H1 (cell line): ENCODE measurements around the gene TMEM54. TPM values are rescaled to one million over a fixed set of nuclear protein-coding genes. Genes with fewer than 3 reads are reported as not detected.

Experiments
- CTCF ChIA-PET: fragments of 300-600 bp; sonication (Branson Sonifier 250); formaldehyde crosslinking; loops from one replicate; lab custom pipeline; 2021; ENCODE audit not compliant: partially characterized antibody; lab: Charles Lee
- POLR2A ChIA-PET: fragments of 300-600 bp; sonication (Branson Sonifier 250); formaldehyde crosslinking; loops from one replicate; lab custom pipeline; 2021; ENCODE audit warnings: inconsistent platforms; ENCODE audit not compliant: partially characterized antibody; lab: Charles Lee
- DNase-seq, 2 experiments: peaks; one replicate each; pipeline versions ENCODE4 v3.0.0 to v3.0.0-alpha.2; 2010 to 2022; ENCODE audit warnings: low spot score in 2 of 2, low read depth in 1 of 2, mixed read lengths in 1 of 2
- FAIRE-seq: peaks from 2 replicates; lab custom pipeline; 2011; peaks lifted over from hg19 to GRCh38; lab: Jason Lieb, UNC
- H2AFZ ChIP-seq: 2 replicates; pipeline ENCODE4 v1.8.1; 2012; ENCODE audit warnings: low read length, inconsistent platforms
- H2AK5ac ChIP-seq: 2 replicates; pipeline ENCODE4 v1.6.1; 2013; ENCODE audit warnings: low read depth, low read length
- H2BK120ac ChIP-seq: replicated peaks from 2 replicates; pipeline ENCODE3; 2013; ENCODE audit warnings: low read depth, low read length, inconsistent platforms
- H2BK12ac ChIP-seq: 2 replicates; pipeline ENCODE4 v1.6.1; 2013; ENCODE audit warnings: low read depth, low read length
- H2BK15ac ChIP-seq: 2 replicates; pipeline ENCODE4 v1.6.1; 2013; ENCODE audit warnings: low read length
- H2BK20ac ChIP-seq: 2 replicates; pipeline ENCODE4 v1.6.1; 2013; ENCODE audit warnings: low read length
- H2BK5ac ChIP-seq: 2 replicates; pipeline ENCODE4 v1.6.1; 2013; ENCODE audit warnings: low read depth, low read length
- H3K14ac ChIP-seq: 2 replicates; pipeline ENCODE4 v1.6.1; 2013; ENCODE audit warnings: inconsistent platforms; ENCODE audit not compliant: insufficient read length
- H3K18ac ChIP-seq: 2 replicates; pipeline ENCODE4 v1.6.1; 2013; ENCODE audit warnings: low read length; ENCODE audit errors: extremely low read depth
- H3K23ac ChIP-seq: 2 replicates; pipeline ENCODE4 v1.6.1; 2013; ENCODE audit warnings: inconsistent platforms; ENCODE audit not compliant: insufficient read length
- H3K23me2 ChIP-seq: 2 replicates; pipeline ENCODE4 v1.6.1; 2013; ENCODE audit warnings: low read depth, low read length
- H3K27ac ChIP-seq: 2 replicates; pipeline ENCODE4 v1.6.1; 2011; ENCODE audit warnings: low read depth, low read length, inconsistent platforms
- H3K27me3 ChIP-seq, 4 experiments: replicated peaks in 1 of 4; 1 replicate in 1 of 4; 2 replicates in 3 of 4; pipeline versions ENCODE4 v1.6.1 to v1.8.1; 2011 to 2013; ENCODE audit warnings: low read length in 3 of 4, mild to moderate bottlenecking in 3 of 4, inconsistent platforms in 2 of 4, mixed read lengths in 2 of 4, moderate library complexity in 1 of 4; ENCODE audit not compliant: control insufficient read depth in 3 of 4, insufficient read depth in 3 of 4; ENCODE audit errors: extremely low read depth in 1 of 4
- H3K36me3 ChIP-seq, 4 experiments: 2 replicates each; pipeline versions ENCODE4 v1.6.1 to v1.8.1; 2011 to 2013; ENCODE audit warnings: mild to moderate bottlenecking in 4 of 4, low read length in 3 of 4, moderate library complexity in 2 of 4, control low read depth in 1 of 4, inconsistent platforms in 1 of 4; ENCODE audit not compliant: insufficient read depth in 4 of 4, control insufficient read depth in 2 of 4
- H3K4ac ChIP-seq: replicated peaks from 2 replicates; pipeline ENCODE3; 2013; ENCODE audit warnings: low read length, low read depth, mixed read lengths, inconsistent platforms; ENCODE audit not compliant: insufficient read length
- H3K4me1 ChIP-seq, 4 experiments: replicated peaks in 1 of 4; 1 replicate in 1 of 4; 2 replicates in 3 of 4; pipeline versions ENCODE4 v1.6.1 to v1.8.1; 2011 to 2013; ENCODE audit warnings: low read length in 3 of 4, inconsistent platforms in 2 of 4, mixed read lengths in 1 of 4; ENCODE audit not compliant: insufficient read depth in 4 of 4, control insufficient read depth in 3 of 4
- H3K4me2 ChIP-seq, 2 experiments: 2 replicates each; pipeline versions ENCODE4 v1.6.1 to v1.8.1; 2011 to 2013; ENCODE audit warnings: low read depth in 2 of 2, low read length in 2 of 2, control low read depth in 1 of 2, inconsistent platforms in 1 of 2, mild to moderate bottlenecking in 1 of 2; ENCODE audit not compliant: insufficient read depth in 1 of 2
- H3K4me3 ChIP-seq, 4 experiments: fragments of 200-600, 300-600 bp in 1 of 4; sonication (generic), shearing (Covaris generic), sonication (Bioruptor Twin) in 1 of 4; 2 replicates each; pipeline versions ENCODE4 v1.5.1 to v1.8.1; 2011 to 2016; ENCODE audit warnings: low read length in 4 of 4, low read depth in 3 of 4, control low read depth in 2 of 4, inconsistent platforms in 2 of 4, mild to moderate bottlenecking in 2 of 4, mixed read lengths in 1 of 4, moderate library complexity in 1 of 4; ENCODE audit not compliant: insufficient read depth in 2 of 4; ENCODE audit errors: extremely low read depth in 1 of 4
- H3K56ac ChIP-seq: replicated peaks from 2 replicates; pipeline ENCODE3; 2013; ENCODE audit warnings: low read depth, mild to moderate bottlenecking, mixed read lengths, low read length, inconsistent platforms; ENCODE audit not compliant: insufficient read length
- H3K79me1 ChIP-seq: 2 replicates; pipeline ENCODE4 v1.6.1; 2013; ENCODE audit warnings: low read depth, low read length, control low read depth
- H3K79me2 ChIP-seq, 2 experiments: 2 replicates each; pipeline versions ENCODE4 v1.6.1 to v1.8.1; 2012 to 2013; ENCODE audit warnings: low read length in 2 of 2, mild to moderate bottlenecking in 2 of 2, inconsistent platforms in 1 of 2; ENCODE audit not compliant: insufficient read depth in 2 of 2, control insufficient read depth in 1 of 2
- H3K9ac ChIP-seq, 4 experiments: replicated peaks in 1 of 4; 1 replicate in 1 of 4; 2 replicates in 3 of 4; pipeline versions ENCODE4 v1.6.1 to v1.8.1; 2011 to 2013; ENCODE audit warnings: low read depth in 3 of 4, low read length in 3 of 4, control low read depth in 2 of 4, mild to moderate bottlenecking in 2 of 4, moderate library complexity in 2 of 4, inconsistent platforms in 1 of 4; ENCODE audit errors: extremely low read depth in 1 of 4
- H3K9me3 ChIP-seq, 2 experiments: 2 replicates each; pipeline versions ENCODE4 v1.6.1 to v1.8.1; 2012 to 2013; ENCODE audit warnings: mild to moderate bottlenecking in 2 of 2, moderate library complexity in 2 of 2, control low read depth in 1 of 2, inconsistent platforms in 1 of 2, low read depth in 1 of 2, low read length in 1 of 2, mixed read lengths in 1 of 2; ENCODE audit not compliant: insufficient read depth in 2 of 2
- H4K20me1 ChIP-seq, 2 experiments: replicated peaks in 1 of 2; 2 replicates each; pipeline versions ENCODE3 to v1.8.1; 2011 to 2013; ENCODE audit warnings: inconsistent platforms in 2 of 2, low read length in 2 of 2, mild to moderate bottlenecking in 1 of 2; ENCODE audit not compliant: insufficient read depth in 2 of 2, control insufficient read depth in 1 of 2
- H4K5ac ChIP-seq: 2 replicates; pipeline ENCODE4 v1.6.1; 2013; ENCODE audit warnings: low read length, low read depth, mixed read lengths, inconsistent platforms; ENCODE audit not compliant: insufficient read length
- H4K8ac ChIP-seq: 2 replicates; pipeline ENCODE4 v1.8.0; 2013; ENCODE audit warnings: mild to moderate bottlenecking, moderate library complexity, low read length, inconsistent platforms; ENCODE audit not compliant: insufficient read depth; ENCODE audit errors: extremely low read depth
- H4K91ac ChIP-seq: replicated peaks from 2 replicates; pipeline ENCODE3; 2013; ENCODE audit warnings: low read length, mixed read lengths, inconsistent platforms; ENCODE audit not compliant: insufficient read length
- CBX5 ChIP-seq: fragments of 300-800, 300-1000 bp; sonication (generic); IDR thresholded peaks from 2 replicates; pipeline ENCODE4 v1.7.1; 2016; ENCODE audit warnings: antibody characterized with exemption, low read length, low read depth
- CEBPB ChIP-seq: IDR thresholded peaks from 2 replicates; pipeline ENCODE4 v1.6.1; 2012; ENCODE audit warnings: low read depth, low read length
- KDM5A ChIP-seq: fragments of 200-600 bp; IDR thresholded peaks from 2 replicates; pipeline ENCODE4 v1.7.1; 2012; ENCODE audit warnings: mild to moderate bottlenecking, low read length, inconsistent platforms, mixed read lengths
- TCF12 ChIP-seq: IDR thresholded peaks from 2 replicates; pipeline ENCODE4 v1.6.1; 2011; ENCODE audit warnings: low read depth, mild to moderate bottlenecking, low read length
- WGBS, 2 experiments: shearing (Covaris generic) in 1 of 2; methylation state at CpG; one replicate each; pipeline versions ENCODE4 v1.1.6 to v1.1.7; 2013 to 2015; ENCODE audit warnings: low lambda C conversion rate in 2 of 2, mixed read lengths in 2 of 2, inconsistent platforms in 1 of 2, low coverage in 1 of 2, missing lambda C conversion rate in 1 of 2; ENCODE audit not compliant: insufficient replicate concordance in 2 of 2, insufficient coverage in 1 of 2, insufficient read length in 1 of 2; ENCODE audit errors: extremely low coverage in 1 of 2, missing lambda C conversion rate in 1 of 2; 5-methylcytosine and 5-hydroxymethylcytosine counted together
- polyA plus RNA-seq, 7 experiments: library from polyadenylated mRNA; depleted of rRNA in 3 of 7; stranded (reverse) in 5 of 7; unstranded in 2 of 7; fragments of >200 nt in 5 of 7; fragments of 200-250 nt in 2 of 7; gene quantifications; 1 replicate in 5 of 7; 2 replicates in 1 of 7; 4 replicates in 1 of 7; pipeline versions ENCODE4 v1.2.1 to v1.2.3, GENCODE V29; 2011 to 2013; ENCODE audit warnings: missing spikeins in 2 of 7, mixed read lengths in 2 of 7
- total RNA-seq: library from RNA; stranded (reverse); fragmentation: NEBNext Ultra II Directional; extraction: Animal tissue kit (Norgen Biotek cat#: 25700); gene quantifications from 2 replicates; pipeline ENCODE4 v1.2.1, GENCODE V29; 2021

The TMEM54 gene
- total and polyA plus RNA-seq, 2 of the 8 experiments (the other 6 are each of a cell fraction or from before 2014, with no cell fraction given), result 9.5 to 58.7 TPM

GRCh38 chr1:32873484-32873883 is 27.7 kb downstream of the TMEM54 start:
- peaks cover 6 to 34% (median 28%) of the 10 kb centered on the region in 4 experiments for H3K27me3 ChIP-seq
- no peaks in the 10 kb centered on the region for H3K36me3 ChIP-seq
- no peak overlapping the region for H2BK20ac ChIP-seq
- H4K5ac ChIP-seq, result no peak overlapping the region
- no peak overlapping the region for H4K91ac ChIP-seq
- no peak overlapping the region for H3K23ac ChIP-seq
- no peak overlapping the region for H2AK5ac ChIP-seq
- DNase-seq (no peak), FAIRE-seq (no peak)
- no peaks in the 10 kb centered on the region for H3K79me2 ChIP-seq
- no peak overlapping the region for H3K4me3 ChIP-seq
- H3K79me1 ChIP-seq, result no peaks in the 10 kb centered on the region
- H3K56ac ChIP-seq, result no peak overlapping the region
- no peak overlapping the region for H3K4ac ChIP-seq
- no peak overlapping the region for H2BK15ac ChIP-seq
- H4K8ac ChIP-seq, result no peak overlapping the region
- H2BK120ac ChIP-seq, result no peak overlapping the region
- no peak overlapping the region for H2BK12ac ChIP-seq
- no peaks in the 10 kb centered on the region for H3K9me3 ChIP-seq
- H3K9ac ChIP-seq, result no peak overlapping the region
- CTCF ChIA-PET, result interaction anchor here (0.6 to 19.0 kb wide), 18 partner anchors 8 to 221 kb away, joined by 3 to 382 read pairs (median 4); partner anchors contain the start of gene HPCA
- peaks cover 6 to 42% (median 27%) of the 10 kb centered on the region in 4 experiments for H3K4me1 ChIP-seq
- no peak overlapping the region for H3K14ac ChIP-seq
- no peak overlapping the region for H3K27ac ChIP-seq
- H3K18ac ChIP-seq, result no peak overlapping the region
- H2AFZ ChIP-seq, result no peak overlapping the region
- peaks cover 0 to 5% of the 10 kb centered on the region in 2 experiments for H4K20me1 ChIP-seq
- POLR2A ChIA-PET, result interaction anchor here (0.8 to 4.0 kb wide), 6 partner anchors 11 to 99 kb away, joined by 3 to 19 read pairs (median 4); partner anchors contain the start of genes S100PBP and YARS1
- H3K4me2 ChIP-seq, result no peak overlapping the region
- H3K23me2 ChIP-seq, result peaks cover 6% of the 10 kb centered on the region; the same call in 1 of the 2 replicates
- WGBS, 2 experiments, result 90% methylated on average over 5 of the region's 5 CpGs; no CpG with 5 or more reads in 1 of the 2 experiments
- no peak overlapping the region for H2BK5ac ChIP-seq
- TF ChIP-seq CBX5 (no peak), TCF12 (no peak), KDM5A (no peak), CEBPB (no peak)
